ENCODE data around the gene KAT8. TPM values are rescaled to one million over a fixed set of nuclear protein-coding genes. Genes with fewer than 3 reads are reported as not detected.

The KAT8 gene
- total and polyA plus RNA-seq, 2 of the 13 experiments (the other 11 are each of a cell fraction or from before 2014, with no cell fraction given) = 79.0 to 84.2 TPM

- no peak; the same call in 1 of the 2 replicates for TF ChIP-seq AFF4 (CRISPR knock-in tag; IDR thresholded peaks at IDR 0.05)
- no peak for TF ChIP-seq KMT2B (CRISPR knock-in tag; IDR thresholded peaks at IDR 0.05)
- TF ChIP-seq NFKBIZ (CRISPR knock-in tag; IDR thresholded peaks at IDR 0.05) = 0 out of 2 replicates have a peak, but pooled peaks have one; percentile 31
- TF ChIP-seq XRCC5 (optimal IDR thresholded peaks at IDR 0.05; ENCODE audit: low read length) = no peak
- TF ChIP-seq SYNCRIP (IDR thresholded peaks at IDR 0.05; ENCODE audit: insufficient read depth, low read depth, low read length) = no peak
- no peak for TF ChIP-seq ZKSCAN1 (IDR thresholded peaks at IDR 0.05; ENCODE audit: low read length)
- no peak for TF ChIP-seq FOXA3 (CRISPR knock-in tag; IDR thresholded peaks at IDR 0.05)
- TF ChIP-seq ZNF124 (CRISPR knock-in tag; IDR thresholded peaks at IDR 0.05) = 0 out of 2 replicates have a peak, but pooled peaks have one; percentile 26
- no peak for TF ChIP-seq SNAPC4 (CRISPR knock-in tag; IDR thresholded peaks at IDR 0.05)
- TF ChIP-seq ZFY (CRISPR knock-in tag; IDR thresholded peaks at IDR 0.05) = peak; percentile 34; the same call in 1 of the 2 replicates
- TF ChIP-seq, protein P1, sequence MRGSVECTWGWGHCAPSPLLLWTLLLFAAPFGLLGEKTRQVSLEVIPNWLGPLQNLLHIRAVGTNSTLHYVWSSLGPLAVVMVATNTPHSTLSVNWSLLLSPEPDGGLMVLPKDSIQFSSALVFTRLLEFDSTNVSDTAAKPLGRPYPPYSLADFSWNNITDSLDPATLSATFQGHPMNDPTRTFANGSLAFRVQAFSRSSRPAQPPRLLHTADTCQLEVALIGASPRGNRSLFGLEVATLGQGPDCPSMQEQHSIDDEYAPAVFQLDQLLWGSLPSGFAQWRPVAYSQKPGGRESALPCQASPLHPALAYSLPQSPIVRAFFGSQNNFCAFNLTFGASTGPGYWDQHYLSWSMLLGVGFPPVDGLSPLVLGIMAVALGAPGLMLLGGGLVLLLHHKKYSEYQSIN (CRISPR knock-in tag; IDR thresholded peaks at IDR 0.05; ENCODE audit: borderline replicate concordance) = no peak
- TF ChIP-seq AGO2 (optimal IDR thresholded peaks at IDR 0.05; ENCODE audit: low read depth, low read length) = peak; percentile 74
- TF ChIP-seq, protein P2, sequence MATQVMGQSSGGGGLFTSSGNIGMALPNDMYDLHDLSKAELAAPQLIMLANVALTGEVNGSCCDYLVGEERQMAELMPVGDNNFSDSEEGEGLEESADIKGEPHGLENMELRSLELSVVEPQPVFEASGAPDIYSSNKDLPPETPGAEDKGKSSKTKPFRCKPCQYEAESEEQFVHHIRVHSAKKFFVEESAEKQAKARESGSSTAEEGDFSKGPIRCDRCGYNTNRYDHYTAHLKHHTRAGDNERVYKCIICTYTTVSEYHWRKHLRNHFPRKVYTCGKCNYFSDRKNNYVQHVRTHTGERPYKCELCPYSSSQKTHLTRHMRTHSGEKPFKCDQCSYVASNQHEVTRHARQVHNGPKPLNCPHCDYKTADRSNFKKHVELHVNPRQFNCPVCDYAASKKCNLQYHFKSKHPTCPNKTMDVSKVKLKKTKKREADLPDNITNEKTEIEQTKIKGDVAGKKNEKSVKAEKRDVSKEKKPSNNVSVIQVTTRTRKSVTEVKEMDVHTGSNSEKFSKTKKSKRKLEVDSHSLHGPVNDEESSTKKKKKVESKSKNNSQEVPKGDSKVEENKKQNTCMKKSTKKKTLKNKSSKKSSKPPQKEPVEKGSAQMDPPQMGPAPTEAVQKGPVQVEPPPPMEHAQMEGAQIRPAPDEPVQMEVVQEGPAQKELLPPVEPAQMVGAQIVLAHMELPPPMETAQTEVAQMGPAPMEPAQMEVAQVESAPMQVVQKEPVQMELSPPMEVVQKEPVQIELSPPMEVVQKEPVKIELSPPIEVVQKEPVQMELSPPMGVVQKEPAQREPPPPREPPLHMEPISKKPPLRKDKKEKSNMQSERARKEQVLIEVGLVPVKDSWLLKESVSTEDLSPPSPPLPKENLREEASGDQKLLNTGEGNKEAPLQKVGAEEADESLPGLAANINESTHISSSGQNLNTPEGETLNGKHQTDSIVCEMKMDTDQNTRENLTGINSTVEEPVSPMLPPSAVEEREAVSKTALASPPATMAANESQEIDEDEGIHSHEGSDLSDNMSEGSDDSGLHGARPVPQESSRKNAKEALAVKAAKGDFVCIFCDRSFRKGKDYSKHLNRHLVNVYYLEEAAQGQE (IDR thresholded peaks at IDR 0.05; ENCODE audit: borderline replicate concordance in 1 of 2, low read depth in 1 of 2, low read length in 2 of 2) = no peak
- TF ChIP-seq CENPBD1 (CRISPR knock-in tag; IDR thresholded peaks at IDR 0.05; ENCODE audit: borderline replicate concordance, low read depth) = no peak
- no peak for TF ChIP-seq SMAD1 (CRISPR knock-in tag; IDR thresholded peaks at IDR 0.05; ENCODE audit: borderline replicate concordance, low read depth)
These were observed 24.1 kb downstream of the KAT8 start (continued) for GRCh38 chr16:31141489-31142108.

Data from HepG2 (cell line).